Measurements from ENCODE around the gene PRDX5. TPM values are rescaled to one million over a fixed set of nuclear protein-coding genes. Genes with fewer than 3 reads are reported as not detected.

Gene PRDX5
- total and polyA plus RNA-seq, 9 of the 15 experiments (the other 6 are each of a cell fraction or from before 2014, with no cell fraction given), result 40.8 to 327 (median 204) TPM

DNA sequence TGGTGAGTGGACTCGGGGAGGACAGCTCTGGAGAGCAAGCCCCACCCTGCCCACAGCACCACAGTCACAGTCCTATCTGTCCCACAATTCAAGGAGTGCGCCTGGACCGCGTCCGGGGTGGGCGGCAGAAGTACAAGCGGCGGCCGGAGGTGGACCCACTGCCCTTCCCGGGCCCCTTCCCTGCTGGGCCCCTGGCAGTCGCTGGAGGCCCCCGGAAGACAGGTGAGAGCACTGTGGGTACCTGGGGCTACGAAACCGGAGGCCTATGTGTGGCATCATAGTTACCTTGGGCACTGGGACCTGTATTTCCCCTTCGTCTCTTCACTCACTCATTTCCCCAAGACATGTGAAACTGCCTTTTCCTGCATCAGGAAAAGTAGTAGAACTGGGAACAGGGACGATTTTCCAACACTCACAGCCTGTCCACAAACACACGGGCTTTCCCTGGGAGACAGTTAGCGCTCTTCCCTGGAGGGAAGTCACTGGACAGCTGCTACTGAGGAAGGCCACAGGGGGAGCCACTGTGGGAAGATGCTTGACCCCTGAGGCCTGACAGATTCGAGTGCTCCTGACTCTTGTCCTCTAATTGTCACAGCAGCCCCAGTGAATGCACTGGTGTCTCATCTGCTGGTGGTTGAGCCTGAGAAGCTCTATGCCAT is 3.6 kb upstream of the PRDX5 start (continued):
- TF ChIP-seq CTCFL (IDR thresholded peaks at IDR 0.05; ENCODE audit: borderline replicate concordance, insufficient read depth, low read depth, low read length, poor library complexity, severe bottlenecking) (peak; percentile 88), ZNF696 (CRISPR knock-in tag; conservative IDR thresholded peaks at IDR 0.05) (no peak), HMGN3 (IDR thresholded peaks at IDR 0.05; ENCODE audit: borderline replicate concordance, extremely low read depth, insufficient read length, low read depth, low read length) (peak; percentile 10), SP1 (CRISPR knock-in tag; IDR thresholded peaks at IDR 0.05) (no peak), CHAMP1 (IDR thresholded peaks at IDR 0.05) (no peak), SMAD1 (IDR thresholded peaks at IDR 0.05; ENCODE audit: low read depth, low read length, partially characterized antibody) (no peak), XRCC5 (IDR thresholded peaks at IDR 0.05; ENCODE audit: low read depth, low read length) (no peak), NR2F6 (CRISPR knock-in tag; IDR thresholded peaks at IDR 0.05) (no peak), ZNF644 (tag; IDR thresholded peaks at IDR 0.05; ENCODE audit: low read depth) (no peak), ZNF41 (CRISPR knock-in tag; conservative IDR thresholded peaks at IDR 0.05) (no peak), ZFP30 (CRISPR knock-in tag; IDR thresholded peaks at IDR 0.05; ENCODE audit: borderline replicate concordance) (no peak), TRIM24 (IDR thresholded peaks at IDR 0.05) (no peak), SMAD3 (CRISPR knock-in tag; conservative IDR thresholded peaks at IDR 0.05) (no peak), TGIF2 (CRISPR knock-in tag; IDR thresholded peaks at IDR 0.05) (no peak)
- TF ChIP-seq, protein P1, sequence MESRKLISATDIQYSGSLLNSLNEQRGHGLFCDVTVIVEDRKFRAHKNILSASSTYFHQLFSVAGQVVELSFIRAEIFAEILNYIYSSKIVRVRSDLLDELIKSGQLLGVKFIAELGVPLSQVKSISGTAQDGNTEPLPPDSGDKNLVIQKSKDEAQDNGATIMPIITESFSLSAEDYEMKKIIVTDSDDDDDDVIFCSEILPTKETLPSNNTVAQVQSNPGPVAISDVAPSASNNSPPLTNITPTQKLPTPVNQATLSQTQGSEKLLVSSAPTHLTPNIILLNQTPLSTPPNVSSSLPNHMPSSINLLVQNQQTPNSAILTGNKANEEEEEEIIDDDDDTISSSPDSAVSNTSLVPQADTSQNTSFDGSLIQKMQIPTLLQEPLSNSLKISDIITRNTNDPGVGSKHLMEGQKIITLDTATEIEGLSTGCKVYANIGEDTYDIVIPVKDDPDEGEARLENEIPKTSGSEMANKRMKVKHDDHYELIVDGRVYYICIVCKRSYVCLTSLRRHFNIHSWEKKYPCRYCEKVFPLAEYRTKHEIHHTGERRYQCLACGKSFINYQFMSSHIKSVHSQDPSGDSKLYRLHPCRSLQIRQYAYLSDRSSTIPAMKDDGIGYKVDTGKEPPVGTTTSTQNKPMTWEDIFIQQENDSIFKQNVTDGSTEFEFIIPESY (CRISPR knock-in tag; IDR thresholded peaks at IDR 0.05), result peak; percentile 84
- TF ChIP-seq, protein P2, sequence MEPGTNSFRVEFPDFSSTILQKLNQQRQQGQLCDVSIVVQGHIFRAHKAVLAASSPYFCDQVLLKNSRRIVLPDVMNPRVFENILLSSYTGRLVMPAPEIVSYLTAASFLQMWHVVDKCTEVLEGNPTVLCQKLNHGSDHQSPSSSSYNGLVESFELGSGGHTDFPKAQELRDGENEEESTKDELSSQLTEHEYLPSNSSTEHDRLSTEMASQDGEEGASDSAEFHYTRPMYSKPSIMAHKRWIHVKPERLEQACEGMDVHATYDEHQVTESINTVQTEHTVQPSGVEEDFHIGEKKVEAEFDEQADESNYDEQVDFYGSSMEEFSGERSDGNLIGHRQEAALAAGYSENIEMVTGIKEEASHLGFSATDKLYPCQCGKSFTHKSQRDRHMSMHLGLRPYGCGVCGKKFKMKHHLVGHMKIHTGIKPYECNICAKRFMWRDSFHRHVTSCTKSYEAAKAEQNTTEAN (CRISPR knock-in tag; IDR thresholded peaks at IDR 0.05), result no peak
- TF ChIP-seq, protein P3, sequence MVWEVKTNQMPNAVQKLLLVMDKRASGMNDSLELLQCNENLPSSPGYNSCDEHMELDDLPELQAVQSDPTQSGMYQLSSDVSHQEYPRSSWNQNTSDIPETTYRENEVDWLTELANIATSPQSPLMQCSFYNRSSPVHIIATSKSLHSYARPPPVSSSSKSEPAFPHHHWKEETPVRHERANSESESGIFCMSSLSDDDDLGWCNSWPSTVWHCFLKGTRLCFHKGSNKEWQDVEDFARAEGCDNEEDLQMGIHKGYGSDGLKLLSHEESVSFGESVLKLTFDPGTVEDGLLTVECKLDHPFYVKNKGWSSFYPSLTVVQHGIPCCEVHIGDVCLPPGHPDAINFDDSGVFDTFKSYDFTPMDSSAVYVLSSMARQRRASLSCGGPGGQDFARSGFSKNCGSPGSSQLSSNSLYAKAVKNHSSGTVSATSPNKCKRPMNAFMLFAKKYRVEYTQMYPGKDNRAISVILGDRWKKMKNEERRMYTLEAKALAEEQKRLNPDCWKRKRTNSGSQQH (CRISPR knock-in tag; IDR thresholded peaks at IDR 0.05), result no peak
